Measurements from ENCODE around the gene SNUPN.
"Not testable (repeated sequence)": the region's sequence is repeated elsewhere in the genome, so short reads cannot be mapped to it uniquely, and the experiment has no call there.

SNUPN gene

GRCh38 chr15:75631935-75632334, 6.4 kb upstream of the SNUPN start:
- DNase-seq, result no peak

GRCh38 chr15:75622505-75622904, 3.0 kb downstream of the SNUPN start:
- DNase-seq, result no peak

- no peak for DNase-seq
Measured at GRCh38 chr15:75620841-75621391, 4.6 kb downstream of the SNUPN start.

- DNase-seq, result no peak
Measured at GRCh38 chr15:75620058-75620820, 5.3 kb downstream of the SNUPN start.

- DNase-seq, result no peak
Measured at GRCh38 chr15:75616766-75617165, 8.8 kb downstream of the SNUPN start.

- DNase-seq, result no peak
Measured at GRCh38 chr15:75606711-75607699, 18.5 kb downstream of the SNUPN start.

- no peak for DNase-seq
Measured at GRCh38 chr15:75606026-75606425, 19.5 kb downstream of the SNUPN start.

- no peak for DNase-seq
Measured at GRCh38 chr15:75599401-75599800, 26.1 kb downstream of the SNUPN start.

GRCh38 chr15:75598361-75598760, 27.2 kb downstream of the SNUPN start:
- no peak for DNase-seq

- no peak for DNase-seq
Measured at GRCh38 chr15:75597667-75598341, 27.7 kb downstream of the SNUPN start.

- DNase-seq, result no peak
Measured at GRCh38 chr15:75596703-75597345, 28.7 kb downstream of the SNUPN start.

GRCh38 chr15:75594276-75594675, 31.2 kb downstream of the SNUPN start:
- no peak for DNase-seq

GRCh38 chr15:75591655-75592364, 33.7 kb downstream of the SNUPN start:
- DNase-seq, result no peak

GRCh38 chr15:75590239-75590638, 35.3 kb downstream of the SNUPN start:
- no peak for DNase-seq

- no peak for DNase-seq
Measured at GRCh38 chr15:75589071-75589470, 36.5 kb downstream of the SNUPN start.

GRCh38 chr15:75586422-75586821, 39.1 kb downstream of the SNUPN start:
- not testable (repeated sequence) for DNase-seq

- no peak for DNase-seq
Measured at GRCh38 chr15:75584121-75584520, 41.4 kb downstream of the SNUPN start.

- no peak for DNase-seq
Measured at GRCh38 chr15:75583701-75584100, 41.8 kb downstream of the SNUPN start.

- DNase-seq, result not testable (repeated sequence)
Measured at GRCh38 chr15:75582943-75583342, 42.6 kb downstream of the SNUPN start.

GRCh38 chr15:75578948-75579920, 46.3 kb downstream of the SNUPN start, which contains the start of gene PTPN9:
PTPN9 (minus strand) TSS chr15:75579315; CDS start chr15:75578776, 539 bp downstream.
- peak; percentile 61 to 66 for DNase-seq

All from stimulated activated CD4-positive, alpha-beta T cell treated with anti-CD3 and anti-CD28 coated beads, Interleukin-2, amount 100 ng/mL, for 48 hours (primary cell).